ENCODE results near the gene GLG1.
A peak's percentile ranks its signal among the peaks of the same experiment; 100 is the strongest.
"Not testable (repeated sequence)": the region's sequence is repeated elsewhere in the genome, so short reads cannot be mapped to it uniquely, and the experiment has no call there.

GLG1 gene

DNA sequence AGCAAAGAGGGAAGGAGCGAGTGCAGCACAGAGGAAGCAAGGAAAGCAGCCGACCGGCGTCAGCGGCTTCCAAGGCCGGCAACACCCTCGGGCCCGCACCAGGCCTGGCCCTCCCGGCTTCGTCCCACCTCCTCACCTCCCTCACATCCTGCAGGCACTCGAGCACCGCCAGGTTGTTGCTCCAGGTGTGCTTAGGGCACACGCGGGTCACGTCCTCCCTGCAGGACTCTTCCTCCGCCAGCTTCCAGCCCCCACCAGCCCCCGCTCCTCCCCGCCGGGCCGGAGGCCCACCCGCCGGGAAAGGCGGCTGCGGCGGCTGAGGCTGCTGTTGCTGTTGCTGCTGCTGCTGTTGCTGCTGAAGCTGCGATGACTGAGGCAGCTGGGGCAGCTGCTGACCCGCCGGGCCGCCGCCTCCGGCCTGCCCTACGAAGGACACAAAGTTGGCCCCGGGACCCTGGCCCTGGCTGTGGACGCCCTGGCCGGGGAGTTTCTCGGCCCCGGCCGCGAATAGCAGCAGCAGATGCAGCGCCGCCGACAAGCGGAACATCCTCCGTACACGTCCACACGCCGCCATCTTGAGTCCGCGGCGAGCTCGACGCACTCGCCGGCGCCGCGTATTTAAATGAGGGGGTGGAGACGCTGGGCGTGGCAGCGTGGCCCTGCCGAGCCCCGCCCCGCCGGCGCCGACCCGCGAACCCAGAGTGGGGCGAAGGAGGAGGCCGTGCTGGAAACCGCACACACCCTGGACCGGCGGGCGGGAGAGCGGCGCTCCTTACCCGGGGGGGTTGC lies at the start of gene GLG1:
GLG1 (minus strand) TSS at position 594 of the 789 bp plus-strand sequence; CDS start at position 574, 20 bp downstream.
- TF ChIP-seq, protein P1, sequence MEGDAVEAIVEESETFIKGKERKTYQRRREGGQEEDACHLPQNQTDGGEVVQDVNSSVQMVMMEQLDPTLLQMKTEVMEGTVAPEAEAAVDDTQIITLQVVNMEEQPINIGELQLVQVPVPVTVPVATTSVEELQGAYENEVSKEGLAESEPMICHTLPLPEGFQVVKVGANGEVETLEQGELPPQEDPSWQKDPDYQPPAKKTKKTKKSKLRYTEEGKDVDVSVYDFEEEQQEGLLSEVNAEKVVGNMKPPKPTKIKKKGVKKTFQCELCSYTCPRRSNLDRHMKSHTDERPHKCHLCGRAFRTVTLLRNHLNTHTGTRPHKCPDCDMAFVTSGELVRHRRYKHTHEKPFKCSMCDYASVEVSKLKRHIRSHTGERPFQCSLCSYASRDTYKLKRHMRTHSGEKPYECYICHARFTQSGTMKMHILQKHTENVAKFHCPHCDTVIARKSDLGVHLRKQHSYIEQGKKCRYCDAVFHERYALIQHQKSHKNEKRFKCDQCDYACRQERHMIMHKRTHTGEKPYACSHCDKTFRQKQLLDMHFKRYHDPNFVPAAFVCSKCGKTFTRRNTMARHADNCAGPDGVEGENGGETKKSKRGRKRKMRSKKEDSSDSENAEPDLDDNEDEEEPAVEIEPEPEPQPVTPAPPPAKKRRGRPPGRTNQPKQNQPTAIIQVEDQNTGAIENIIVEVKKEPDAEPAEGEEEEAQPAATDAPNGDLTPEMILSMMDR (IDR thresholded peaks at IDR 0.05; ENCODE audit: low read depth, low read length, missing control alignments): no peak
- peak within 1 kb of the TSS; percentile 70 for H3K4me3 ChIP-seq (ENCODE audit: low read depth, low read length)
- peak; percentile 70 for DNase-seq (ENCODE audit: low read depth)

DNA sequence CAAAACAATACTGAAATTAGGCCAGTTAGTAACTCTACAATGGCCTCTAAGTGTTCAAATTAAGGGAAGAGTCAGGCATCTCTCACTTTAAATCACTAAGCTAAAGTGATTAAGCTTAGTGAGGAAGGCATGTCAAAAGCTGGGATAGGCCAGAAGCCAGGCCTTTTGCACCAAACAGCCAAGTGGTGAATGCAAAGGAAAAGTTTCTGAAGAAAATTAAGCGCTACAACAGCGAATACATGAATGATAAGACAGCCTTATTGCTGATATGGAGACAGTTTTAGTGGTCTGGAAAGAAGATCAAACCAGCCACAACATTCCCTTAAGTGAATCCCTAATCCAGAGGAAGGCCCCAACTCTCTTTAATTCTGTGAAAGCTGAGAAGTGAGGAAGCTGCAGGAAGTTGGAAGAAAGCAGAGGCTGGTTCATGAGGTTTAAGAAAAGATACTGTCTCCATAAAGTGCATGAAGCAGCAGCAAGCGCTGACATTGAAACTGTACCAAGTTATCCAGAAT lies 47.7 kb upstream of the GLG1 start:
- no peak overlapping the region for H3K4me3 ChIP-seq (ENCODE audit: low read depth, low read length)
- TF ChIP-seq, protein P1 (IDR thresholded peaks at IDR 0.05; ENCODE audit: low read depth, low read length, missing control alignments): no peak
- no peak for DNase-seq (ENCODE audit: low read depth)

DNA sequence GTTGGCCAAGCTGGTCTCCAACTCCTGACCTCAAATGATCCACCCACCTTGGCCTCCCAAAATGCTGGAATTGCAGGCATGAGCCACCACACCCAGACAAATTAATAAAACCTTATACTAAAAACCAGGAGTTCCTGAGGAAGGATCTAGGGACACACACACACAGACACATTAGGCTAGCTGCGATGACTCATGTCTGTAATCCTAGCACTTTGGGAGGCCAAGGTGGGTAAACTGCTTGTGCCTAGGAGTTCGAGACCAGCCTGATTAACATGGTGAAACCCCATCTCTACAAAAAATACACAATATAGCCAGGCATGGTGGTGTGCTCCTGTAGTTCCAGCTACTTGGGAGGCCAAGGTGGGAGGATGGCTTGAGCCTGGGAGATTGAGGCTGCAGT lies 46.0 kb upstream of the GLG1 start:
- not testable (repeated sequence) for DNase-seq (ENCODE audit: low read depth); H3K4me3 ChIP-seq (ENCODE audit: low read depth, low read length)

DNA sequence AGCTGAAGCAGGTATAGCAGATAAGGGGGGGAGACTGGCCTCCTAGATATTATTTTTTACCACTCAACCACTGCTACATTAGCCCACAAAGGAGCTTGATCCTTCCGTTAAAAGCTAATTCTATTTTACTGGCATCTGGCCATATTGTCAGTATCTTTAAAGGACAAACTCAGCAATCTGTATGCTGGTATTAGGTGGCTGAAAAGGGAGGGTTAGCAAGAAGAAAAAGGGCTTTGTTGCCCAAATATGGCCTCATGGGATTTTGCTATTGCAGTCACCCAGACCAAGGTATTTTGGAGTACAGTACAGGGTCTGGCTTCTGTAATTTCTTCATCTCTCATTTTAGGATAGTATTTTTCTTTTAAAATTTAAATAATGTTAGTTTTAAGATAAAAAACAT lies 45.3 kb upstream of the GLG1 start:
- H3K4me3 ChIP-seq (ENCODE audit: low read depth, low read length): no peak overlapping the region
- TF ChIP-seq, protein P1 (IDR thresholded peaks at IDR 0.05; ENCODE audit: low read depth, low read length, missing control alignments): no peak
- no peak for DNase-seq (ENCODE audit: low read depth)

DNA sequence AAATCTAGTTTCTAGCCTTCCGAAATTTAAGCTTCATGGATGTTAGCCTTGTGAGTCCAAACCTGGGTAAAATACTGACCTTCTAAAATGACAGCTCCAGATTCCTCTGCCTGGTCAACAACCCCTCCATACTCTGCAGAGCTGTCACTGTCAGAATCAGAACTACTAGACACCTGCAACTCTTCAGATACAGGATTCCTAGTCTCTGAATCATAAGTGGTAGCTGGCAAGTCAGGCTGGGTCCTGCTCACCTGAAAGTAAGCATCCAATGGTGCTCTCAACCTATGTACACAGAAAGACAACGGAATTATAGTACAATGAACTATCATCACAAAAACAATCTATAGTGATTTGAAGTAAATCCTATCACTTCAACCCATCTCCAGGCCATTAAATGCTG lies 44.9 kb upstream of the GLG1 start:
- TF ChIP-seq, protein P1 (IDR thresholded peaks at IDR 0.05; ENCODE audit: low read depth, low read length, missing control alignments): no peak
- H3K4me3 ChIP-seq (ENCODE audit: low read depth, low read length): no peak overlapping the region
- DNase-seq (ENCODE audit: low read depth): no peak

DNA sequence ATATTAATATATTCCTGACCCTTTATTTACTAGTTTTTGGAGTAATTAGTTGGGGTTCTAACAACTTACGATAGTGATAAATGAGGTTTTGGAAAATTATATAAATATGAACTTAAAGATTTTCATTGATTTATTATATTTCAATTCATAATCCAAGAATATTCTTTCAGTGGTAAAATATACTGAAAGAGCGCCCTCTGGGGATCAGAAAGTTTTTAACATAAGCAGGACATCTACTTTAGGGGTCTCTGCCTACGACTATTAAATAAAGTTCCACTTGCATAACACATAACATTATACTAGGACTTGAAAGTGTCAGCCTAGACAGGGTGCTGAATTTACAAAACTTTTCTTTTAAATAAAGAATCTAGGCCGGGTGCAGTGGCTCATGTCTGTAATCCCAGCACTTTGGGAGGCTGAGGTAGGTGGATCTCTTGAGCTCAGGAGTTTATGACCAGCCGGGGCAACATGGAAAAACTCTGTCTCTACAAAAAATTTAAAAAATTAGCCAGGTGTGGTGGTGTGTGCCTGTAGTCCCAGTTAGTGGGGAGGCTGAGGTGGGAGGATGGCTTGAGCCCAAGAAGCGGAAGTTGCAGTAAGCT lies 44.2 kb upstream of the GLG1 start:
- DNase-seq (ENCODE audit: low read depth): no peak

More for the DNA sequence above, 44.2 kb upstream of the GLG1 start:
- no peak overlapping the region for H3K4me3 ChIP-seq (ENCODE audit: low read depth, low read length)
- TF ChIP-seq, protein P1 (IDR thresholded peaks at IDR 0.05; ENCODE audit: low read depth, low read length, missing control alignments): peak; percentile 39

All from GM12864 (cell line).